Colonic mucosa (tissue), 4 donors: ENCODE results near the gene CLPSL1. TPM values are rescaled to one million over a fixed set of nuclear protein-coding genes. Genes with fewer than 3 reads are reported as not detected.

Experiments used
- DNase-seq: peaks from one replicate; pipeline ENCODE4 v3.0.0-alpha.2; 2020
- H3K27ac ChIP-seq: fragments of 200-600 bp; one replicate; pipeline ENCODE4 v1.8.0; 2021
- H3K27me3 ChIP-seq: fragments of 200-600 bp; one replicate; pipeline ENCODE4 v1.8.0; 2021
- H3K36me3 ChIP-seq: fragments of 200-600 bp; one replicate; pipeline ENCODE4 v1.8.0; 2021
- H3K4me1 ChIP-seq: fragments of 200-600 bp; one replicate; pipeline ENCODE4 v1.8.0; 2021; ENCODE audit warnings: mild to moderate bottlenecking
- H3K4me3 ChIP-seq: fragments of 200-600 bp; one replicate; pipeline ENCODE4 v1.8.0; 2021
- H3K9ac ChIP-seq, 2 donors: one replicate each; pipeline ENCODE4 v1.7.0; 2013; ENCODE audit warnings: control low read depth in 2 of 2, low read depth in 2 of 2, low read length in 2 of 2
- H3K9me3 ChIP-seq: fragments of 200-600 bp; one replicate; pipeline ENCODE4 v1.8.0; 2021
- CTCF ChIP-seq: fragments of 200-600 bp; IDR thresholded peaks from one replicate; pipeline ENCODE4 v1.8.0; 2022; ENCODE audit warnings: antibody characterized with exemption, mild to moderate bottlenecking
- intact Hi-C: fragments of 100-400 bp; cut with DNase I; formaldehyde crosslinking; loops from one replicate; pipeline ENCODE4 v1.14.1; 2022
- total RNA-seq, 2 donors: library from RNA; stranded (reverse); fragmentation: NEBNext Ultra II Directional in 1 of 2; extraction: Animal tissue kit (Norgen Biotek cat#: 25700) in 1 of 2; gene quantifications; one replicate each; pipeline ENCODE4 v1.2.1, GENCODE V29; 2021
- donor health status: healthy.
- donor health status: DM: no; HTN: no; CAD: no.
- donor health status: DM: no; HTN: no; CAD: no.

CLPSL1 gene
- total RNA-seq, 2 donors from 2014 or later: not detected

- intact Hi-C loops: no loop called here
- Histone ChIP-seq H3K27ac (no peak overlapping the region), H3K27me3 (peaks cover 13% of the 10 kb centered on the region), H3K4me3 (no peak overlapping the region), H3K4me1 (no peaks in the 10 kb centered on the region), H3K36me3 (no peaks in the 10 kb centered on the region), H3K9ac (no peak overlapping the region), H3K9me3 (no peaks in the 10 kb centered on the region)
- TF ChIP-seq CTCF: no peak
- DNase-seq: no peak
Measured at GRCh38 chr6:35786272-35786671, 5.5 kb downstream of the CLPSL1 start.

- Histone ChIP-seq H3K27ac (no peak overlapping the region), H3K27me3 (peaks cover 13% of the 10 kb centered on the region), H3K4me3 (no peak overlapping the region), H3K9ac (no peak overlapping the region), H3K4me1 (no peaks in the 10 kb centered on the region), H3K36me3 (no peaks in the 10 kb centered on the region), H3K9me3 (no peaks in the 10 kb centered on the region)
- intact Hi-C loops: no loop called here
- no peak for TF ChIP-seq CTCF
- no peak for DNase-seq
Measured at GRCh38 chr6:35786810-35787209, 6.0 kb downstream of the CLPSL1 start.

GRCh38 chr6:35787266-35788218, 6.7 kb downstream of the CLPSL1 start:
- no peak overlapping the region for H3K27ac ChIP-seq
- no peak overlapping the region for H3K4me3 ChIP-seq
- H3K27me3 ChIP-seq: peaks cover 13% of the 10 kb centered on the region
- intact Hi-C loops: no loop called here
- H3K4me1 ChIP-seq: no peaks in the 10 kb centered on the region
- H3K9ac ChIP-seq: no peak overlapping the region
- DNase-seq: no peak
- no peak for TF ChIP-seq CTCF
- H3K36me3 ChIP-seq: no peaks in the 10 kb centered on the region
- no peaks in the 10 kb centered on the region for H3K9me3 ChIP-seq

GRCh38 chr6:35788423-35788982, 7.7 kb downstream of the CLPSL1 start:
- intact Hi-C loops: no loop called here
- peaks cover 13% of the 10 kb centered on the region for H3K27me3 ChIP-seq
- no peak for TF ChIP-seq CTCF
- no peak overlapping the region for H3K9ac ChIP-seq
- no peaks in the 10 kb centered on the region for H3K9me3 ChIP-seq
- no peak for DNase-seq
- H3K27ac ChIP-seq: no peak overlapping the region
- H3K4me3 ChIP-seq: no peak overlapping the region
- no peaks in the 10 kb centered on the region for H3K36me3 ChIP-seq
- no peaks in the 10 kb centered on the region for H3K4me1 ChIP-seq

- TF ChIP-seq CTCF: no peak
- Histone ChIP-seq H3K4me3 (no peak overlapping the region), H3K36me3 (no peaks in the 10 kb centered on the region), H3K9me3 (no peaks in the 10 kb centered on the region), H3K27ac (no peak overlapping the region), H3K27me3 (peaks cover 13% of the 10 kb centered on the region), H3K4me1 (no peaks in the 10 kb centered on the region), H3K9ac (no peak overlapping the region)
- DNase-seq: no peak
- intact Hi-C loops: no loop called here
Measured at GRCh38 chr6:35790683-35791082, 9.9 kb downstream of the CLPSL1 start.
